ENCODE data around the gene NUDT14. TPM values are rescaled to one million over a fixed set of nuclear protein-coding genes. Genes with fewer than 3 reads are reported as not detected.

Gene NUDT14
- total RNA-seq, 2 donors from 2014 or later, result 17.9 to 18.3 TPM

DNA sequence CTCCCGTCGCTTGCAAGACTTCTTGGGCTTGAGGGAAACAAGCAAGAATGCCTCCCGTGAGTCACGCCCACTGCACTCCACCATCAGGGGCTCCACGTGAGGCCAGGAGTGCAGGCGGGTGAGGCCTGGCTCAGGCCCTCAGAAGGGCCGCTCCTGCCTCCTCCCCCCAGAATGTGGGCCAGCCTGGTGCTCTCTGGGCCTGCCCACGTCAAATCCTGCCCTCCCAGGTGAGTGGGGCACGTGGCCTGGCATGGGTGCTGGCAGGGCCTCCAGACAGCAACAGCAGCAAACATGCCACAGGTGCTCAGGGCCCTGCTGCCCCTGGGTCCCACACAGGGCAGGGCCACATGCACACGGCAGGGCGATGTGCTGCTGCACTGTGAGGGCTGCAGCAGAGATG, 36.7 kb upstream of the NUDT14 start:
- H3K27ac Mint-ChIP-seq, result no peak overlapping the region
- H3K27me3 Mint-ChIP-seq, result no peaks in the 10 kb centered on the region
- peaks cover 17% of the 10 kb centered on the region for H3K36me3 Mint-ChIP-seq (ENCODE audit: low read depth)
- H3K4me1 Mint-ChIP-seq, result peaks cover 4% of the 10 kb centered on the region
- no peaks in the 10 kb centered on the region for H3K9me3 Mint-ChIP-seq
- H3K4me3 Mint-ChIP-seq, result no peak overlapping the region
- no peak for ATAC-seq (replicated peaks)

DNA sequence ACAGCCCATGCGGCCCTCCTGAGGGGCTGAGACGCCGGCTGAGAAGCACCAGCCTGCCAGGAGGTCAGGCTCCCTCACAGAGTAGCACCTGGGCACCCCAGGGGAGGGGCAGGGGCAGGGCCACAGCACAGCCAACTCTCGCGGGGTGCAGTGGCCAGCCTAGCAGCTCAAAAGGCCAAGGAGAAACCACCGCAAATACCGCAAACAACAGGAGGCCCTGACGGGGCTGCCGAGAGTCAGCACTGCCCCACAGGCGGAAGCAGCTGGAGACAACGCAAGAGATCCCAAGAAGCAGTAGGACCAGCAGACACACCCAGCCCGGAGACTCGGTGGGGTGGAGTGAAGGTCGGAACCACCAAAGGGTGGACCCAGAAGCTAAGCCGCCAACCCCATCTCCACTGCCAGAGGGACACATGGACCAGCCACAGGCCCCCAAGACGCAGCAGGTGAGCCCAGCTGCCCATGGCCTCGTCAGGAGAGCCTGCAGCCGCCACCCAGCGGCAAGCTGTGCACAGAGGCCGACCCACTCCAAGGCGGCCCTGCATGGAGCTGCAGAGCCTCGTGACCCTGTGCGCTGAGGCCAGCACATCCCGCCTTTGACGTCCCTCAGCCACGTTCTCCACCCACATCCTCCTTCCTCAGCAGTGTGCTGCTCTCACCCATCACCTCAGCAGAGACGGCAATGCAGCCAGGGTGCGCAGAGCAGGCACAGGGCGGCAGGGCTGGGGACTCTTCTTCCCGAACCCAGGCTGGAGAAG, 35.6 kb upstream of the NUDT14 start:
- H3K4me3 Mint-ChIP-seq, result no peak overlapping the region
- H3K4me1 Mint-ChIP-seq, result peaks cover 4% of the 10 kb centered on the region
- H3K36me3 Mint-ChIP-seq (ENCODE audit: low read depth), result peaks cover 8% of the 10 kb centered on the region
- H3K27me3 Mint-ChIP-seq, result no peaks in the 10 kb centered on the region
- no peak overlapping the region for H3K27ac Mint-ChIP-seq
- H3K9me3 Mint-ChIP-seq, result no peaks in the 10 kb centered on the region
- ATAC-seq (replicated peaks), result no peak

DNA sequence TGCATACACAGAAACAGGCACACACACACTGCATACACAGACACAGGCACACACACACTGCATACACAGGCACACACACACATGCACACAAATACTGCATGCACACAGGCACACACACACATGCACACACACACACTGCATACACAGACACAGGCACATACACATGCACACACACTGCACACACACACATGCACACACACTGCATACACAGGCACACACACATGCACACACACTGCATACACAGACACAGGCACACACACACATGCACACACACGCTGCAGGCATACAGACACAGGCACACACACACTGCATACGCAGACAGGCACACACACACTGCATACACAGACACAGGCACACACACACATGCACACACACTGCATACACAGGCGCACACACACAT, 34.5 kb upstream of the NUDT14 start:
- no peak overlapping the region for H3K27ac Mint-ChIP-seq
- H3K4me1 Mint-ChIP-seq, result peaks cover 4% of the 10 kb centered on the region
- ATAC-seq (replicated peaks), result no peak
- H3K36me3 Mint-ChIP-seq (ENCODE audit: low read depth), result peaks cover 7% of the 10 kb centered on the region
- no peak overlapping the region for H3K4me3 Mint-ChIP-seq
- H3K9me3 Mint-ChIP-seq, result no peaks in the 10 kb centered on the region
- no peaks in the 10 kb centered on the region for H3K27me3 Mint-ChIP-seq

DNA sequence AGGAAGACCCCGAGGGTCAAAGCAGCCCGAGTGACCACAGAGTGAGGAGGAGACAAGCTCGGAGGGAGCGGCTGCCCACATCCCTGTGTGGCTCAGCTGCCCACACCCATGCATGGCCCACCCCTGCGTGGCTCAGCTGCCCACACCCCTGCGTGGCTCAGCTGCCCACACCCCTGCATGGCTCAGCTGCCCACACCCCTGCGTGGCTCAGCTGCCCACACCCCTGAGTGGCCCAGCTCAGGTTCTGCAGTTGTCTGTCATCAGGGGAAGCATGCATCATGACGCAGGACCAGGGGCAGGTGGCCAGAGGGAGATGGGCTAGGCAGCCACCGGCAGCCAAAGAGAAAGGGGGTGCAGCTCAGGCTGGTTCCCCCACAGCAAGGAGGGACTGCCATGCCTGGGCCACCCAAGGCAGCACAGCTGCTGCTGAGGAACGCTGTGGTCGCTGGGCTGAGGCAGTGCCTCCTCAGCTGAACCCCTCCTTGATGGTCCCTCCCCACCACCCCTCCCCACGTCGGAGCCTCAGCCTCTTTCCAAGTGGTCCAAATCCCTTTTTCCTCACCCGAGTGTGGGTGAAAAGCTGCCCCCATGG, 33.3 kb upstream of the NUDT14 start:
- ATAC-seq (replicated peaks), result no peak
- Mint-ChIP-seq H3K4me3 (no peak overlapping the region), H3K4me1 (peaks cover 4% of the 10 kb centered on the region), H3K27ac (no peak overlapping the region), H3K27me3 (no peaks in the 10 kb centered on the region), H3K36me3 (ENCODE audit: low read depth) (peaks cover 7% of the 10 kb centered on the region), H3K9me3 (no peaks in the 10 kb centered on the region)

DNA sequence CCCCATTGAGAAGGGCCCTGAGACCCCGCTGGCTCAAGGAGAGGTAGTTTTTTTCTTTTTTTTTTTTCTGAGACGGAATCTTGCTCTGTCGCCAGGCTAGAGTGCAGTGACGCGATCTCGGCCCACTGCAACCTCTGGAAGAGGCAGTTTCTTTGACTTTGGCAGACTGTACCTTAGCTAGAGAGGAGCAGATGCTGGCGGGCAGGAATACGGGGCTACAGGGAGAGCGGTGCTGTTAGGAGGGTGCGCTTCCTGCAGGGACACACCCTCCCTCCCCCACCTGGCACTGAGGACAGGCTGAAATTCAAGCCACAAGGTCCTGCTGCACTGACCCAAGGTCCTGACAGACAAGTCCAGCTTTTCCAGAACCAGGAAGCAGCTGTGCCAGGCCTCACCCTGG, 32.2 kb upstream of the NUDT14 start:
- Mint-ChIP-seq H3K9me3 (no peaks in the 10 kb centered on the region), H3K36me3 (ENCODE audit: low read depth) (no peaks in the 10 kb centered on the region), H3K27ac (no peak overlapping the region), H3K4me1 (peaks cover 4% of the 10 kb centered on the region), H3K27me3 (no peaks in the 10 kb centered on the region), H3K4me3 (no peak overlapping the region)
- no peak for ATAC-seq (replicated peaks)

DNA sequence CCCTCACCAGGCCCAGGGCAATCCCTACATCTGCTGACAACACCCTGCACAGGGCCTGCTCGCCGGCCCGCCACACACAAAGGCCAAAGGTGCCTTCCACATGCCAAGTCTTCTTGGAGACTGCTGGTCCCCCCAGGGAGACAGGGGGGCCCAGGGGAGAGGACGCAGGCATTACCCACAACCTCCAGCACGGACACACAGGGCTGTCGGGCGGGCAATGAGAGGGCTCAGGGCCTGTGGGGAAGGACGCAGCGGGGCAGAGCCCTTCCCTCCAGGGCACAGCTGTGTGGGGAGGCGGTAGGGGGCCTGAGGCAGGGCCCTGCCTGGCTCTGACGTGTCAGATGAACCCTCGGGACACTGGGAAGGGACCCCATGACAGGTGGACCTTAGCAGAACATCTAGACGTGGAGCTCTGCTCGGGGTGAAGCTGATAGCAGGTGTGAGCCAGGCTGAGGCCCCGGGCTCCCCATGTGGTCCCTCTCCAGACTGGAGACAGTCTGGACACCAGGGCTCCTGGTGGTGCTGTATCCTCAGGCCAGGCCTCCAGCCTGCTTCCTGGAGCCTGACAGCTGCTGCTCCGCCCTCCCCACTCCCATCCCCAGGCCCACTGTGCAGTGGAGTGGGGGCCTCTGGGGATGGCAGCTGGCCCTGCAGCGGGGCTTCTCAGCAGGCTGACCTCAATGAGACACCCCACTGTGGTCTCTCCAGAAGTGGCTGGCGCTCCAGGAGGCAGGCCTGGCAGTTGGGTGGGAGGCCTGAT, 31.6 kb upstream of the NUDT14 start:
- Mint-ChIP-seq H3K9me3 (no peaks in the 10 kb centered on the region), H3K4me3 (no peak overlapping the region), H3K27ac (no peak overlapping the region), H3K4me1 (peaks cover 4% of the 10 kb centered on the region), H3K27me3 (no peaks in the 10 kb centered on the region), H3K36me3 (ENCODE audit: low read depth) (no peaks in the 10 kb centered on the region)
- no peak for ATAC-seq (replicated peaks)

DNA sequence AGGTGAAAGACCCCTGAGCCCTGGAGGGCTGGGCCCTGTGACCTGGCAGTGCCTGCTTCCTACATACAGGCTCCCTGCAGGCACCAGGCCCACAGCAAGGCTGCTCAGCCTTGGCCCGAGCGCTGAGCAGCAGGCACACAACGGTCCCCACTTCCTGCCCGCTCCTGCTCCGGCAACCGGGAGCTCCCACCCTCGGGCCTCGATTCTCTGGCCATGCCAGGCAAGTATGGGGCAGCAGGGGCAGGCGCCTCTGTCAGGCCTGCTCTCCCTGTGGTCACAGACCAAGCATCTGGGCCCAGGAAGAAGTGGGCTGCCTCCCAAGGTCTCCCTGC, 30.6 kb upstream of the NUDT14 start:
- peaks cover 4% of the 10 kb centered on the region for H3K4me1 Mint-ChIP-seq
- no peak overlapping the region for H3K27ac Mint-ChIP-seq
- no peaks in the 10 kb centered on the region for H3K9me3 Mint-ChIP-seq
- no peak for ATAC-seq (replicated peaks)
- H3K36me3 Mint-ChIP-seq (ENCODE audit: low read depth), result no peaks in the 10 kb centered on the region
- no peak overlapping the region for H3K4me3 Mint-ChIP-seq
- no peaks in the 10 kb centered on the region for H3K27me3 Mint-ChIP-seq

DNA sequence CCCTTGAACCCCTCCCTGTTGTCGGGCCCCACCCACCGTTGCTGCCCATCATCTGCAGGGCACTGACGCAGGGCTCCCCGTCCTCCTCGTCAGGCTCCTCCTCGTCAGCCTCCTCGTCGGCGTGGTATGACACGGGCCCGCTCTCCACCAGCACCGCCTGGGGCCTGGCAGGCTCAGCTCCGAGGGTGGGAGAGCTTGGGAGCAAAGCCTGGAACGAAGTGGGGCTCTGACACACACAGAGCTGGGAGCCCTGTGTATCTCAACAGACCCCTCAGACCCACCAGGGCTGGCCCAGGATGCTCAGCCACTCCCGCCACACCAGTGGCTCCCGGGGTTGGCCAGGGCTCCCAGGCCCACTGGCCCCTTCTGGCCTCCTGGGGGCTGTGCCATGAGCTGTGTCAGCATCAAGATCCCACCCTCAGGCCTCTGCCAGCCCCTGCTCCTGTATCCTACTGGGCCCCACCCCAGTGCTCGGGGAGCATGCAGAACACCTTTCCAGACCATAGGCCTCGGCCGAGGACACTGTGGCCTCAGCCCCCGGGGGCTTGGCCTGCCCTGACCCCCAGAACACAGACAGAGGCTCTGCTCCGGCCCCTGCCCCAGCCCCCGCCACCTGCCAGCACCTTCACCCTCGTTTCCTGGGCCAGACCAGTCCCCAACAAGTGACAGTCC, 30.1 kb upstream of the NUDT14 start:
- Mint-ChIP-seq H3K4me3 (no peak overlapping the region), H3K4me1 (peaks cover 4% of the 10 kb centered on the region), H3K27me3 (no peaks in the 10 kb centered on the region), H3K9me3 (no peaks in the 10 kb centered on the region), H3K36me3 (ENCODE audit: low read depth) (no peaks in the 10 kb centered on the region), H3K27ac (no peak overlapping the region)
- ATAC-seq (replicated peaks), result no peak

DNA sequence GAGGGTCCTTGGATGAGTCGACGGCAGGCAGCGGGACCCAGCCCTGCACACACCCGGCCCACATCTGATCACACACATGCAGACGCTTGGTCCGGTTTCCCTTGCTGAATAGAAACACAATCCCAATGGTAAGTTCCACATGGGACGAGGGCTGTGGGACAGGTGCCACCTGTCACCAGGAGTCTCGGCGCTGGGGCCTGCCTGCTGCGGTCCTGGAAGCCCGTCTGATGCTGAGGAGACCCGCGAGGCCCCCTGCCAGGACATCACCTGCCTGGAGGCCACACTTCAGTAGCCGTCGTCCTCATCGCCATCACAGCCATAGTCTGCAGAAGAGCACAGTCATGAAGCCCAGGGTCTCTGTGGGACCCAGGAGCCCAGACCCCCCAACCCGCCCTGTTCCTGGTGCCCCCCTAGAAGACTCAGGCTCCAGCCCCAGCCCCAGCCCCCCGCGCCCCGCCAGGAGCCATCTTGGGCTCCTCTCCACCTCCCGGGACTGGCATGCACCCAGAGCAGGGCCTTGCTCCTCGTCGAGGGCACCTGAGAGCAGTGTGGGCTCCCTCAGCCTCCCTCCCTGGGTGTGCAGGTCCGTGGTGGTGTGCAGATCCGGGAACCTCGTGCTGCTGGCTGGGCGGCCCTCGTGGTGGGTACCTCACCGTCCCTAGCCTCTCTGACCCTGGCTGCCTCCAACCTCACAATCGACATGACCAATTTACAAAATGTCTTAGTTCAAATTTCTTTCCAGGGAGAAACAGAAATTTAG, 29.3 kb upstream of the NUDT14 start:
- Mint-ChIP-seq H3K27me3 (no peaks in the 10 kb centered on the region), H3K27ac (no peak overlapping the region), H3K4me1 (peaks cover 3% of the 10 kb centered on the region), H3K36me3 (ENCODE audit: low read depth) (no peaks in the 10 kb centered on the region), H3K9me3 (no peaks in the 10 kb centered on the region), H3K4me3 (no peak overlapping the region)
- no peak for ATAC-seq (replicated peaks)

DNA sequence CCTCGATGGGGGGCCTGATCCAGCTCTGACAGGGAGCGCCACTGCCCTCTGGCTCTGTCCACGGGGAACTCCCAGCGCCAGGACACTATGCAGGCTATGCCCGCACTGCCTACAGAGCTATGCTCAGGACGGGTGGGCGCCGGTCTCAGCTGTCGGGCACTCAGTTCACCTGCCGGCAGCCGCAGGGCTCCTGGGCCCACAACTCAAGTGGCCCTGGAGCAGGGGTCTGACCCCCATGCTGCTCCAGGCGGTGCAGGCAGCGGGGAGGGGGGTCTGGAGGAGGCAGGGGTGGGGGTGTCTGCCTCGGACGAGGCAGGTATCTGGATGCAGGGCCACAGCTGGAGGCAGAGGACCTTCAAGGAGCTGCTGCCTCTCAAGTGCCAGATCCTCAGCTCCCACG, 28.5 kb upstream of the NUDT14 start:
- Mint-ChIP-seq H3K36me3 (ENCODE audit: low read depth) (no peaks in the 10 kb centered on the region), H3K9me3 (no peaks in the 10 kb centered on the region), H3K4me3 (no peak overlapping the region), H3K27ac (no peak overlapping the region), H3K4me1 (no peaks in the 10 kb centered on the region), H3K27me3 (no peaks in the 10 kb centered on the region)
- ATAC-seq (replicated peaks), result no peak

DNA sequence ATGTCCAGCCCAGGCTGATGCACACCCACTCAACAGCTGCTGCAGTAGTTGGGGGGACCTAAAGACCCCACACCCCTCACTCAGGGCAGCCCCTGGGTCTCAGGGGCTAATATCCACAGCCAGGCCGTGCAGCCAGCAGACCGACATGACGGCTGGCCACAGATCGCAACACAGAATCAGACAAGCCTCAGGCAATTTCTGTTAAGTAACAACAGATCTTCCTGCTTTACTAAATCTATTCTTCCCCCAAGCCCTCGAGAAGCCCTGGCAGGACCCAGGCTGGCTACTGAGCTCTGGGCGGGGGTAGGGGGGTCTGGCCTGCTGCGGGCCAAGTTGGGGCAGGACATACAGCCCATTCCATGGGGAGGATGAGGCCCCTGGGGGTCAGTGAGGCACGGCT, 28.0 kb upstream of the NUDT14 start:
- H3K36me3 Mint-ChIP-seq (ENCODE audit: low read depth), result no peaks in the 10 kb centered on the region
- H3K4me3 Mint-ChIP-seq, result no peak overlapping the region
- no peak overlapping the region for H3K27ac Mint-ChIP-seq
- H3K9me3 Mint-ChIP-seq, result no peaks in the 10 kb centered on the region
- no peaks in the 10 kb centered on the region for H3K4me1 Mint-ChIP-seq
- no peak for ATAC-seq (replicated peaks)
- H3K27me3 Mint-ChIP-seq, result no peaks in the 10 kb centered on the region

DNA sequence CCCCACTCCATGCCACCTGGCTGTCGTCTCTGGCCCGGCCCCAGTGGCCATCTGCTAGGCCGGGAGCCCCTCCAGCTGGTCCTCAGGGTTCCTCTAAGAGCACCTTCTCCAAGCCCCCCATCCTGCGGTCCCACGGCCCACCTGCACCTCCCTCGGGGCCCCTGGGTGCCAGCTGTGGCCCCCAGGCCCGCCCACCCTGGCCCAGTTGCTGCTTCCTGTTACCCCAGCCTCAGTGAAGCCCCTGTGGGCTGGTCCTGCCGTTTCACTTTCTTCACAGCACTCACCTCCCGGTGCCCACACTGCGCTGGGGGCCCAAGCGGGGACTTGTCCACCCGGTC, 27.6 kb upstream of the NUDT14 start:
- H3K27me3 Mint-ChIP-seq, result no peaks in the 10 kb centered on the region
- no peak overlapping the region for H3K27ac Mint-ChIP-seq
- no peaks in the 10 kb centered on the region for H3K4me1 Mint-ChIP-seq
- H3K4me3 Mint-ChIP-seq, result no peak overlapping the region
- no peak for ATAC-seq (replicated peaks)
- no peaks in the 10 kb centered on the region for H3K9me3 Mint-ChIP-seq
- H3K36me3 Mint-ChIP-seq (ENCODE audit: low read depth), result no peaks in the 10 kb centered on the region

DNA sequence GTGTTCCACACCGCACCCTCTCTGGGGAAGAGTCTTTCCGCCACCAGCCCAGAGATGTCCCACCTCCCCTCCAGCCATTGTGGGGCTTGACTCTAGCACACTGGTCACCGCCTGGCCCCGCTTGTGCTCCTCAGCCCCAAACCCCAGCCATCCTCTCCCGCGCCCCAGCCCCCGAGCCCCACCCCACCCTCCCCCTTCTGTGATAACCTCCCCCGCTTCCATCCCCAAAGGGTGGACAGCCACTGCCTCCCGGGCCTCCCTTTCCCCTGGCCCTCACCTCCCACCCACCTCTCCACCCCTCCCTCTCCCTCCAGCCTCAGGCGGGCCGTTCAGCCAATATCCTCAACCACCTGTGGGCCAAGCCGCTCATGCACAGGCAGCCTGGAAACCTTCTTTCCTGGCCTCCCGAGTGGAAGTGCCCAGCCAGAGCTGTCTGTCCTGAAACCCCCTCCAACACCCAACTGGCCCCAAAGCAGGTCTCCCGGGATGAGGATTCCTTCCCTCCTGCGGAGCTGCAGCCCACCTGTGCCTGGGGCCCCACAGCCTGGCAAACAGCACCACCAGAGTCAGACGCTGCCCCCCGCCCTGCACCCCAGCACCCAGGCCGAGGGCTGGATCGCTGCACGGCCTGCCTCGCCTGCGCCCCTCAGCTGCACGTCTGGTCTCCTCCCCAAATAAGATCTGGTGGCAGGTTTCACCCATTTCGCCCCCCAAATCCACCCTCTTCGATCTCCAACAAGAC, 27.1 kb upstream of the NUDT14 start:
- ATAC-seq (replicated peaks), result no peak
- no peaks in the 10 kb centered on the region for H3K27me3 Mint-ChIP-seq
- no peak overlapping the region for H3K27ac Mint-ChIP-seq
- H3K36me3 Mint-ChIP-seq (ENCODE audit: low read depth), result no peaks in the 10 kb centered on the region
- no peak overlapping the region for H3K4me3 Mint-ChIP-seq
- H3K4me1 Mint-ChIP-seq, result no peaks in the 10 kb centered on the region
- no peaks in the 10 kb centered on the region for H3K9me3 Mint-ChIP-seq

DNA sequence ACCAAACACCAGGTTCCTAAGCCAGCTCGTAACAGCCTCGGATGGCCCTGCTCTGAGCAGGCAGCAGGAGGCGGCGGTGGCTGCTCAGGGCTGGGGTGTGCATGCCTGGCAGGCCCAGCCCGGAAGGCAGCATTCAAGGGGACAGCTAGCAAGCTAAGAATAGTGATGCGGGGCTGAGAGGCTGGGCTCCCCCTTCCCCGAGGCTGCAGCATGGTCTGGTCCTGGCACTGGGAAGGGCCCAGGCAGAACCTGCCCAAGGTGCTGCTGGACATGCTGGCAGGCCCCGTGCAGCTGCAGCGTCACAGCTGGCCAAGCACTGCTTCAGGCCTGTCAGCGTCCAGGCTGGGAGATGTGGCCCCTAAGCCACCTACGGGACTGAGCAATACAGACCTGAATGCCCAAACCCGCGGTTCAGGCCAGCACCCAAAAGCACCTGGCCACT, 26.4 kb upstream of the NUDT14 start:
- no peak for ATAC-seq (replicated peaks)
- H3K9me3 Mint-ChIP-seq, result no peaks in the 10 kb centered on the region
- H3K27ac Mint-ChIP-seq, result no peak overlapping the region
- H3K36me3 Mint-ChIP-seq (ENCODE audit: low read depth), result no peaks in the 10 kb centered on the region
- H3K4me1 Mint-ChIP-seq, result no peaks in the 10 kb centered on the region
- no peaks in the 10 kb centered on the region for H3K27me3 Mint-ChIP-seq
- H3K4me3 Mint-ChIP-seq, result no peak overlapping the region

All from activated T-helper 17 cell treated with anti-CD3 and anti-CD28 coated beads, Interleukin-2, amount 50 U/mL, for 72 hours (primary cell).